Measurements from ENCODE around the gene NHLRC2.

The NHLRC2 gene

GRCh38 chr10:113911113-113911512 is 56.7 kb downstream of the NHLRC2 start:
- no peak for DNase-seq (ENCODE audit: low spot score)

GRCh38 chr10:113911839-113912238 is 57.4 kb downstream of the NHLRC2 start:
- DNase-seq (ENCODE audit: low spot score): no peak

- no peak for DNase-seq (ENCODE audit: low spot score)
Observed at GRCh38 chr10:113912582-113912981, 58.1 kb downstream of the NHLRC2 start.

GRCh38 chr10:113914956-113915355 is 60.5 kb downstream of the NHLRC2 start:
- no peak for DNase-seq (ENCODE audit: low spot score)

GRCh38 chr10:113915540-113915939 is 61.1 kb downstream of the NHLRC2 start:
- no peak for DNase-seq (ENCODE audit: low spot score)

GRCh38 chr10:113916053-113916452 is 61.6 kb downstream of the NHLRC2 start:
- no peak for DNase-seq (ENCODE audit: low spot score)

- no peak for DNase-seq (ENCODE audit: low spot score)
Observed at GRCh38 chr10:113917636-113918035, 63.2 kb downstream of the NHLRC2 start.

GRCh38 chr10:113920114-113920513 is 65.7 kb downstream of the NHLRC2 start:
- no peak for DNase-seq (ENCODE audit: low spot score)

- DNase-seq (ENCODE audit: low spot score): no peak
Observed at GRCh38 chr10:113920875-113921274, 66.4 kb downstream of the NHLRC2 start.

GRCh38 chr10:113921561-113922370 is 67.3 kb downstream of the NHLRC2 start:
- DNase-seq (ENCODE audit: low spot score): no peak

- DNase-seq (ENCODE audit: low spot score): no peak
Observed at GRCh38 chr10:113922787-113923570, 68.5 kb downstream of the NHLRC2 start.

GRCh38 chr10:113924186-113924585 is 69.7 kb downstream of the NHLRC2 start:
- DNase-seq (ENCODE audit: low spot score): no peak

- DNase-seq (ENCODE audit: low spot score): no peak
Observed at GRCh38 chr10:113924664-113925063, 70.2 kb downstream of the NHLRC2 start.

- no peak for DNase-seq (ENCODE audit: low spot score)
Observed at GRCh38 chr10:113927440-113927839, 73.0 kb downstream of the NHLRC2 start.

GRCh38 chr10:113928830-113929229 is 74.4 kb downstream of the NHLRC2 start:
- DNase-seq (ENCODE audit: low spot score): no peak

GRCh38 chr10:113929522-113929921 is 75.1 kb downstream of the NHLRC2 start:
- no peak for DNase-seq (ENCODE audit: low spot score)

- DNase-seq (ENCODE audit: low spot score): no peak
Observed at GRCh38 chr10:113930482-113931057, 76.1 kb downstream of the NHLRC2 start.

GRCh38 chr10:113932854-113933253 is 78.4 kb downstream of the NHLRC2 start:
- DNase-seq (ENCODE audit: low spot score): no peak

GRCh38 chr10:113933894-113934532 is 79.6 kb downstream of the NHLRC2 start:
- DNase-seq (ENCODE audit: low spot score): no peak

GRCh38 chr10:113937258-113937657 is 82.8 kb downstream of the NHLRC2 start:
- DNase-seq (ENCODE audit: low spot score): no peak

- no peak for DNase-seq (ENCODE audit: low spot score)
Observed at GRCh38 chr10:113937756-113938155, 83.3 kb downstream of the NHLRC2 start.

- DNase-seq (ENCODE audit: low spot score): no peak
Observed at GRCh38 chr10:113939212-113939860, 84.9 kb downstream of the NHLRC2 start.

Data from HuH-7.5 (cell line).